ENCODE results near the gene CFAP210. TPM values are rescaled to one million over a fixed set of nuclear protein-coding genes. Genes with fewer than 3 reads are reported as not detected.

Gene CFAP210
- total RNA-seq, 1 experiment from 2014 or later = 0.20 TPM

GRCh38 chr2:169712791-169713227 is 18.6 kb upstream of the CFAP210 start:
- TF ChIP-seq GRHL2 (CRISPR knock-in tag; IDR thresholded peaks at IDR 0.05; ENCODE audit: insufficient replicate concordance, severe bottlenecking) = no peak
- TF ChIP-seq CREM (CRISPR knock-in tag; IDR thresholded peaks at IDR 0.05) = no peak
- no peak for TF ChIP-seq PREB (CRISPR knock-in tag; IDR thresholded peaks at IDR 0.05; ENCODE audit: borderline replicate concordance)
- TF ChIP-seq ZNF416 (CRISPR knock-in tag; IDR thresholded peaks at IDR 0.05) = no peak
- no peak for TF ChIP-seq NFE2L1 (CRISPR knock-in tag; IDR thresholded peaks at IDR 0.05)
- no peak for TF ChIP-seq GTF2I (CRISPR knock-in tag; conservative IDR thresholded peaks at IDR 0.05)
- TF ChIP-seq E2F1 (CRISPR knock-in tag; IDR thresholded peaks at IDR 0.05) = no peak
- TF ChIP-seq JAZF1 (CRISPR knock-in tag; IDR thresholded peaks at IDR 0.05) = no peak
- TF ChIP-seq TEAD1 (CRISPR knock-in tag; IDR thresholded peaks at IDR 0.05) = no peak
- no peak for TF ChIP-seq ATF2 (CRISPR knock-in tag; IDR thresholded peaks at IDR 0.05; ENCODE audit: borderline replicate concordance, low read depth)
- TF ChIP-seq CBFB (CRISPR knock-in tag; IDR thresholded peaks at IDR 0.05; ENCODE audit: low read depth) = no peak
- TF ChIP-seq ZNF263 (CRISPR knock-in tag; IDR thresholded peaks at IDR 0.05; ENCODE audit: low read depth) = no peak
- no peak for TF ChIP-seq MYBL2 (CRISPR knock-in tag; IDR thresholded peaks at IDR 0.05)
- TF ChIP-seq ZMAT4 (CRISPR knock-in tag; IDR thresholded peaks at IDR 0.05) = no peak
- no peak for TF ChIP-seq PRRX2 (CRISPR knock-in tag; IDR thresholded peaks at IDR 0.05)
- Mint-ChIP-seq H3K36me3 (no peaks in the 10 kb centered on the region), H3K27ac (no peak overlapping the region), H3K27me3 (ENCODE audit: low read depth) (no peaks in the 10 kb centered on the region), H3K9me3 (no peaks in the 10 kb centered on the region), H3K4me1 (peaks cover 20% of the 10 kb centered on the region), H3K4me3 (no peak overlapping the region)
- CTCF ChIA-PET = no interaction called here
- POLR2A ChIA-PET = no interaction called here
- ATAC-seq (no peak), DNase-seq (ENCODE audit: low spot score) (no peak)

GRCh38 chr2:169711751-169712509 is 17.7 kb upstream of the CFAP210 start:
- ATAC-seq = no peak
- ChIA-PET POLR2A (interaction anchor here (1.4 kb wide), 1 partner anchor 10 kb away, joined by 4 read pairs; no protein-coding TSS in a partner anchor), CTCF (no interaction called here)
- no peak for TF ChIP-seq JAZF1 (CRISPR knock-in tag; IDR thresholded peaks at IDR 0.05)
- TF ChIP-seq PRDM15 (CRISPR knock-in tag; IDR thresholded peaks at IDR 0.05) = no peak
- peaks cover 20% of the 10 kb centered on the region for H3K4me1 Mint-ChIP-seq
- no peak overlapping the region for H3K4me3 Mint-ChIP-seq
- peak overlapping the region; percentile 9; the same call in 1 of the 2 replicates for H3K27ac Mint-ChIP-seq
- no peak for DNase-seq (ENCODE audit: low spot score)
- H3K36me3 Mint-ChIP-seq = no peaks in the 10 kb centered on the region
- H3K27me3 Mint-ChIP-seq (ENCODE audit: low read depth) = no peaks in the 10 kb centered on the region
- H3K9me3 Mint-ChIP-seq = no peaks in the 10 kb centered on the region
